ENCODE measurements around the gene INPP5B.

DNA sequence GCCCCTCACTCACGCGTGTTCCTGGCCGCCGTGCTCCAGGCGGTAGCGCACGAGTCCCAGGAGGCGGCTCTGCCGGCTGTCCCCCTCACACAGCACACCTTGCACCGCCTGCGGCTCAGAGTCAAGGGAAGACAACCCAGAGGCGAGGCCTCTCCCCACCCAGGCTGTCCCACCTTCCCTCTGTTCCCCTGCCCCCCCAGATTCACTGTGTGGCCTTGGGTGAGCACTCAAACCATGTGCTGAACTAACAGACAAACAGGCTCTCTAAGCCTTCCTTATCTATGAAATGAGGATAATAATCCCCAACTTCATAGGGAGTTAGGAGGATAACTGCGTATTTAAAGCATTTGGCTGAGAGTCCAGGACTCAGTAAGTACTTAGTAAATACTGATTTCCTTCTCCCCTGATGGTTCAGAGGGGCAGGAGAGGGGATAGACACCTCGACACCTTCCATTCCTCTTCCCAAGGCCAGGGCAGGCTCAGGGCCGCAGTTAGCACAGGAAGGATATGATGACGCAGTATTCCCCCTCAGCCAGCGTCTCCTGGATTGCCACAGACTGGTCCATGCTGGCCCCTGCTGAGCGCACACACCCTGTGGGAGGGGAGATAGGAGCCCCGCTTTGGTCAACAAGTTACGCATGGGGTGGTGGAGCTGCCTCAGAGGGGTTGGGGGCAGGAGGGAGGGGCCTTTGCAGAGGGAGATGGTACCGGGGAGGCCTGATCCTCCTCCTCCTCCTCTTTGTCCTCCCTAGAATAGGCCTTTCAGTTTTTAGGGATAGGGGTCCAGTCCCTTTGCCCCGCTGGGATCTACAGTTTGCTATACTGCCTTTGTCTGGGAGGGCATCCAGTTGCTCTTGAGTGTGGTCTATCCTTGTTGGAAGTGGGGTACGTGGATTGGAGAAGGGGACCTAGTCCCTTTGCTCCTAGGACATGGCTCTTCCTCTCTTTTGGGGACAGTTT lies 830 bp downstream of the INPP5B start:
- TF ChIP-seq CTCF (IDR thresholded peaks at IDR 0.05) = no peak
- TF ChIP-seq POLR2A (IDR thresholded peaks at IDR 0.05) = no peak
- peak; percentile 59 for TF ChIP-seq POLR2AphosphoS5 (IDR thresholded peaks at IDR 0.05)
- no peak for TF ChIP-seq EP300 (IDR thresholded peaks at IDR 0.05)

All from gastroesophageal sphincter (tissue), 3 donors.